Measurements from ENCODE around the gene GID8. TPM values are rescaled to one million over a fixed set of nuclear protein-coding genes. Genes with fewer than 3 reads are reported as not detected.

GID8 gene
- total and polyA plus RNA-seq, 2 of the 13 experiments (the other 11 are each of a cell fraction or from before 2014, with no cell fraction given), result 39.6 to 59.8 TPM

GRCh38 chr20:62962891-62963613 lies 25.1 kb downstream of the GID8 start (continued):
- no peak for TF ChIP-seq YY1 (IDR thresholded peaks at IDR 0.05; ENCODE audit: insufficient read depth, insufficient replicate concordance, low read depth, low read length)
- 0 out of 2 replicates have a peak, but pooled peaks have one; percentile 42 for TF ChIP-seq HNRNPL (IDR thresholded peaks at IDR 0.05; ENCODE audit: low read depth, low read length)
- no peak for TF ChIP-seq GABPB1 (CRISPR knock-in tag; IDR thresholded peaks at IDR 0.05)
- 0 out of 2 replicates have a peak, but pooled peaks have one; percentile 0 for TF ChIP-seq SSRP1 (CRISPR knock-in tag; IDR thresholded peaks at IDR 0.05)
- TF ChIP-seq RFX5 (IDR thresholded peaks at IDR 0.05; ENCODE audit: low read depth, low read length), result no peak
- no peak for TF ChIP-seq ZNF143 (CRISPR knock-in tag; IDR thresholded peaks at IDR 0.05)
- TF ChIP-seq RBFOX2 (IDR thresholded peaks at IDR 0.05; ENCODE audit: low read depth, low read length), result peak; percentile 73
- no peak for TF ChIP-seq ZNF777 (CRISPR knock-in tag; IDR thresholded peaks at IDR 0.05)
- peak; percentile 92 for TF ChIP-seq AGO2 (optimal IDR thresholded peaks at IDR 0.05; ENCODE audit: low read depth, low read length)
- no peak for TF ChIP-seq ISX (CRISPR knock-in tag; conservative IDR thresholded peaks at IDR 0.05)
- TF ChIP-seq ZNF10 (CRISPR knock-in tag; IDR thresholded peaks at IDR 0.05; ENCODE audit: borderline replicate concordance, low read depth), result no peak
- no peak for TF ChIP-seq ZUFSP (CRISPR knock-in tag; IDR thresholded peaks at IDR 0.05; ENCODE audit: borderline replicate concordance)
- no peak for TF ChIP-seq SP4 (CRISPR knock-in tag; IDR thresholded peaks at IDR 0.05)
- TF ChIP-seq PITX1 (CRISPR knock-in tag; IDR thresholded peaks at IDR 0.05), result 0 out of 2 replicates have a peak, but pooled peaks have one; percentile 25
- no peak for TF ChIP-seq ZBTB43 (CRISPR knock-in tag; conservative IDR thresholded peaks at IDR 0.05)
- TF ChIP-seq AKNA (CRISPR knock-in tag; IDR thresholded peaks at IDR 0.05; ENCODE audit: borderline replicate concordance), result no peak
- no peak for TF ChIP-seq ONECUT2 (CRISPR knock-in tag; IDR thresholded peaks at IDR 0.05)
- no peak for TF ChIP-seq MED8 (CRISPR knock-in tag; IDR thresholded peaks at IDR 0.05; ENCODE audit: insufficient replicate concordance)
- no peak for TF ChIP-seq ZBTB7A (CRISPR knock-in tag; IDR thresholded peaks at IDR 0.05)
- no peak for TF ChIP-seq ZNF33B (CRISPR knock-in tag; IDR thresholded peaks at IDR 0.05)
- TF ChIP-seq BRF2 (CRISPR knock-in tag; IDR thresholded peaks at IDR 0.05), result no peak
- TF ChIP-seq ZNF878 (CRISPR knock-in tag; IDR thresholded peaks at IDR 0.05), result no peak
